Osteocyte (in vitro differentiated cells): ENCODE data around the gene MAP1LC3B2. TPM values are rescaled to one million over a fixed set of nuclear protein-coding genes. Genes with fewer than 3 reads are reported as not detected.
A peak's percentile ranks its signal among the peaks of the same experiment; 100 is the strongest.

Experiments
- DNase-seq: peaks from one replicate; pipeline ENCODE4 v3.0.0; 2021; ENCODE audit warnings: mixed read lengths; ENCODE audit not compliant: unreplicated experiment; ENCODE audit errors: extremely low spot score
- H3K27ac Mint-ChIP-seq: one replicate; pipeline ENCODE4 v1.8.0; 2021; ENCODE audit warnings: mild to moderate bottlenecking, mixed read lengths; ENCODE audit not compliant: unreplicated experiment
- H3K27me3 Mint-ChIP-seq: one replicate; pipeline ENCODE4 v1.8.0; 2021; ENCODE audit warnings: mixed read lengths; ENCODE audit not compliant: unreplicated experiment
- H3K36me3 Mint-ChIP-seq: one replicate; pipeline ENCODE4 v1.8.0; 2021; ENCODE audit warnings: mixed read lengths; ENCODE audit not compliant: unreplicated experiment
- H3K4me1 Mint-ChIP-seq: one replicate; pipeline ENCODE4 v1.8.0; 2021; ENCODE audit warnings: mixed read lengths; ENCODE audit not compliant: unreplicated experiment
- H3K4me3 Mint-ChIP-seq: one replicate; pipeline ENCODE4 v1.8.0; 2021; ENCODE audit warnings: mild to moderate bottlenecking, moderate library complexity, mixed read lengths; ENCODE audit not compliant: unreplicated experiment
- H3K9me3 Mint-ChIP-seq: one replicate; pipeline ENCODE4 v1.8.0; 2021; ENCODE audit warnings: mixed read lengths; ENCODE audit not compliant: unreplicated experiment
- CTCF ChIP-seq: fragments of 200-600 bp; sonication (generic); IDR thresholded peaks from 2 replicates; pipeline ENCODE4 v1.5.0; 2021; ENCODE audit warnings: antibody characterized with exemption, mild to moderate bottlenecking, moderate library complexity
- total RNA-seq: library from RNA; stranded (reverse); gene quantifications from 2 replicates; pipeline ENCODE4 v1.2.1, GENCODE V29; 2021

The MAP1LC3B2 gene
- total RNA-seq, 1 donor from 2014 or later: 2.1 TPM

- Mint-ChIP-seq H3K4me3 (no peak overlapping the region), H3K27ac (no peak overlapping the region), H3K36me3 (no peaks in the 10 kb centered on the region), H3K27me3 (no peaks in the 10 kb centered on the region), H3K4me1 (peaks cover 23% of the 10 kb centered on the region), H3K9me3 (no peaks in the 10 kb centered on the region)
- TF ChIP-seq CTCF: no peak
- DNase-seq: no peak
Measured at GRCh38 chr12:116520225-116520760, 38.9 kb upstream of the MAP1LC3B2 start.

DNA sequence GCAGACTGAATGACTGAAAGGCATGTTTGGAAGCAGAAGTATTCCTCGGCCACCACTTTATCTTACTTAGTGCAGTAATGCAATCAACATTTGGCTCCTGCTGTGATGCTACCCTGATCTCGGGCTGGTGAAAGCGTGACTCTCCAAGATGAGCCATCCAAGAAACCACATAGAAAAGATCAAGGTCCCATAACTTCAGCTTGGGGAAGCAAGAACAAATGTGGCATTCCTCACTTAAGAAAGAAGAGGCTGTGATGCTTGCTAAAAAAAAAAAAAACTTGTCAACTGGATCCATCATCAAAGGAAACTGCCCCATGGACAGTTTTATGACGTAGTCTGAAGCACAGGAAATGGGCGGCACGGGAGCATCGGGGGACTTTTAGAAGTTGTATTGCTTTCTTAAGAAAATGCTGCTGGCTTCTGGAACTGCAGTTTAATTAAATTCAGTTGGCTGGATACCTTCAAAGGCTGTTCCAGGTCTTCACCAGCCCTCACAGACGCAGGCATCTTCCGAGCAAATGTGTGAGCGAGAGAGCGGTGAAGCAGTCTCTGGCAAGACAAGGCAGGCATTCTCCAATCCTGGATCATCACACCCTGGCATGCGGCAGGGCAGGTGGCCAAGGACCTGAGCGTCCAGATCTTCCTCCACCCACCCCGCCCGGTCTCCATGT, 38.2 kb upstream of the MAP1LC3B2 start:
- no peak for TF ChIP-seq CTCF
- H3K27me3 Mint-ChIP-seq: no peaks in the 10 kb centered on the region

GRCh38 chr12:116524311-116524710, 34.9 kb upstream of the MAP1LC3B2 start:
- TF ChIP-seq CTCF: no peak
- DNase-seq: no peak
- Mint-ChIP-seq H3K36me3 (no peaks in the 10 kb centered on the region), H3K27me3 (no peaks in the 10 kb centered on the region), H3K4me1 (peaks cover 44% of the 10 kb centered on the region), H3K4me3 (no peak overlapping the region), H3K27ac (no peak overlapping the region), H3K9me3 (no peaks in the 10 kb centered on the region)

More for the DNA sequence above, 38.2 kb upstream of the MAP1LC3B2 start:
- no peaks in the 10 kb centered on the region for H3K36me3 Mint-ChIP-seq
- H3K4me1 Mint-ChIP-seq: peaks cover 29% of the 10 kb centered on the region
- no peak overlapping the region for H3K27ac Mint-ChIP-seq
- no peak overlapping the region for H3K4me3 Mint-ChIP-seq
- DNase-seq: no peak
- H3K9me3 Mint-ChIP-seq: no peaks in the 10 kb centered on the region

- Mint-ChIP-seq H3K9me3 (no peaks in the 10 kb centered on the region), H3K4me3 (peak overlapping the region; percentile 65), H3K4me1 (peaks cover 44% of the 10 kb centered on the region), H3K27me3 (no peaks in the 10 kb centered on the region), H3K27ac (peak overlapping the region; percentile 89), H3K36me3 (no peaks in the 10 kb centered on the region)
- TF ChIP-seq CTCF: no peak
- no peak for DNase-seq
Measured at GRCh38 chr12:116524964-116525379, 34.2 kb upstream of the MAP1LC3B2 start.

DNA sequence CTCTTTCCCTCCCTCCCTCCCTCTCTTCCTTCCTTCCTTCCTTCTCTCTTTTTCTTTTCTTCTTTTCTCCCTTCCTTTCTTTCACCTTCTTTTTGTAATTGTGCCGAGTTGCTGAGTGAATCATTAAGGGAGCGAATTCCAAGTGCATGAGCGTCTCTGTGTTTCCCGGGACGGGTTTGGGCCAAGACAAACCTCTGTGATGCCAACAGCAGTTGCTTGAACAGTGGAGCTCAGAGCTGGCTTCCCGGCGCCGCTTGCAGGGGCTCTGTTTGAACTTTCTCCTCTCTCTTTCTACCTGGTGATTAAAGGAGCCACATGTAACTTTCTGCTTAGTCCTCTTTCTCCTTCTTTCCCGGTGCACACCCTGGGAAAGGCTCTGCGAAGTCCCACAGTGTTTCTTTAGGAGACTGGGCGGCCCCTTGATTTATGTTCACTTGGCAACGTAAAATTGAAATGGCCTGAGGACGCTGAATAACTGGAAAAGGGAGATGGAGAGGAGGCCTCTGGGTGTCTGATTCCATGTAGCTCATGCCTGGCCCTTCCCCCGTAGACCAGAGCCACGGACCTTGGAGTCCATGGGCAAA, 33.7 kb upstream of the MAP1LC3B2 start:
- Mint-ChIP-seq H3K4me3 (peak overlapping the region; percentile 65), H3K4me1 (peaks cover 44% of the 10 kb centered on the region), H3K9me3 (no peaks in the 10 kb centered on the region), H3K36me3 (no peaks in the 10 kb centered on the region), H3K27me3 (no peaks in the 10 kb centered on the region), H3K27ac (peak overlapping the region; percentile 89)
- DNase-seq: no peak
- no peak for TF ChIP-seq CTCF
